GM23248 (cell line): ENCODE data around the gene CISH.

ENCODE experiments used
- EZH2 ChIP-seq: fragments of 200-600 bp; sonication (generic); IDR thresholded peaks from 2 replicates; pipeline ENCODE4 v1.6.1; 2018; ENCODE audit warnings: antibody characterized with exemption, mild to moderate bottlenecking; ENCODE audit not compliant: insufficient read depth, poor library complexity, severe bottlenecking
- EZH2phosphoT487 ChIP-seq: fragments of 200-600 bp; sonication (generic); IDR thresholded peaks from 2 replicates; pipeline ENCODE4 v1.6.1; 2018; ENCODE audit warnings: antibody characterized with exemption, moderate library complexity, mild to moderate bottlenecking, low read depth; ENCODE audit not compliant: insufficient read depth

DNA sequence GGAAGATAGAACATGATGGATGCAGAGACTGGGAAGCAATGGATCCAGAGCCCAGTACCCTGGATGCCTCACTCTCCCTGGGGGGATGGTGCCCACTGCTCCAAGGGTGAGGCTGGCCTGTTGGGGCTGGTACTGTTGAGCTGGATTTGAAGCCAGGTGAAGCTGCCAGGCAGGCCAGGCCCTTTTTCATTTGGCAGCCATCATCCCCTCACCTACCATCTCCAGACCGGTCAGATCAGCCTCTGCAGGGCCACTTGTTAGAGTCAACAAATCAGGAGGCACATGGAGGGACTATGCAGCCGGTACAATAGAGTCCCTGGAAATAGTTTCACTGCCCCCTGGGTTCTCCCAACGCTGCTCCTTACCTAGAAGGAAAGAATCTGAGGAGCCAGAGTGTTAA is 11.3 kb upstream of the CISH start:
- TF ChIP-seq EZH2 (no peak), EZH2phosphoT487 (no peak)
